ENCODE data around the gene LSMEM2.
"Not testable (repeated sequence)": the region's sequence is repeated elsewhere in the genome, so short reads cannot be mapped to it uniquely, and the experiment has no call there.

The LSMEM2 gene

DNA sequence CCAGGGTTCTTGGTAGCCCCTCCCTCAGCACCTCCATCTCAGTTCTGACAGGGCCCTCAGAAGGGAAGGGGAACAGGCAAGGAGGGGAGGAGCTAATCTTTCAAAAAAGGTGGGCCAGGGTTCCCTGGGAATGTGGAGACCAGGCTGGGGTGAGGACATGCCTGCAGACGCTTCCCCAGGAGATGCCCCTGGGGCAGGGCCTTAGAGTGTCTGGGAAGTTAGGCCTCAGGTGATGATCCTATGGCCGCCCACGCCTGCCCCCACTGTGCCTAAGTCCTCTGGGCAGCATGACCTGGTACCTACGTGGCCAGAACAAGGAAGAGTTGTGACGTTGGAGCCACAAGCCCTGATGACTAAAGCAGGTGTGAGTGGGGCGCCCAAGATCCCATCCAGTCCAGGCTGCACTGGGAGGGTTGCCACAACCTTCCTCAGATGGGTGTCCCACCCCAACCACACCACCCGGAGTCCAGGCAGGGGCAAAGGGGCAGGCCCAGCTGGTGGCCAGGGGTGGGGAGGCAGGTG, 13.9 kb upstream of the LSMEM2 start:
- Mint-ChIP-seq H3K9me3 (no peaks in the 10 kb centered on the region), H3K27ac (no peak overlapping the region), H3K4me3 (no peak overlapping the region), H3K4me1 (peaks cover 3% of the 10 kb centered on the region), H3K27me3 (peaks cover 7% of the 10 kb centered on the region), H3K36me3 (no peaks in the 10 kb centered on the region)
- ATAC-seq (ENCODE audit: low read depth) (no peak), DNase-seq (ENCODE audit: low spot score in 2 of 2) (no peak)

DNA sequence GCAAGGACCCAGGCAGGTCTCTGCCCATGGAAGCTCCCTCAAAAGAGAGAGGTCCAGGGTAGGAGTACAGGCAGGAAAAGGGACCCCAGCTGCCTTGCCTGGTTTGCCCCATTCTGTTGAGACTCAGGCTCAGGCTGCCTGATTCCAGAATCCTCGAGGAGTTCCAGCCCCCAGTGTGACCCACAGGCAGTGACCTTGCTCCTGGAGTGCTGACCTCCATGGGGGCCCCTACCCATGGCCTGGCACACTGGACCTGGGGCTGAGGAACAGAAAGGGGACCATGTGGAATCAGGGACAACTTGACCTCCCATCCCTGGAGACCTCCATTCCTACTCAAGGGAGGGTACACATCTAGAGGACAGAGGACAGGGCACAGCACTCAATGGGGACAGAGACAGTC, 13.3 kb upstream of the LSMEM2 start:
- Mint-ChIP-seq H3K27me3 (peaks cover 7% of the 10 kb centered on the region), H3K4me1 (peaks cover 3% of the 10 kb centered on the region), H3K36me3 (no peaks in the 10 kb centered on the region), H3K9me3 (no peaks in the 10 kb centered on the region), H3K4me3 (no peak overlapping the region), H3K27ac (no peak overlapping the region)
- DNase-seq (ENCODE audit: low spot score in 2 of 2) (no peak), ATAC-seq (ENCODE audit: low read depth) (no peak)

- Mint-ChIP-seq H3K27ac (no peak overlapping the region), H3K27me3 (peaks cover 7% of the 10 kb centered on the region), H3K4me1 (peaks cover 3% of the 10 kb centered on the region), H3K36me3 (no peaks in the 10 kb centered on the region), H3K9me3 (no peaks in the 10 kb centered on the region), H3K4me3 (no peak overlapping the region)
- no peak for ATAC-seq (ENCODE audit: low read depth)
- no peak for DNase-seq (ENCODE audit: low spot score in 2 of 2)
These were observed 12.9 kb upstream of the LSMEM2 start for GRCh38 chr3:50266017-50266416.

- Mint-ChIP-seq H3K4me1 (peaks cover 3% of the 10 kb centered on the region), H3K27me3 (peaks cover 7% of the 10 kb centered on the region), H3K36me3 (no peaks in the 10 kb centered on the region), H3K9me3 (no peaks in the 10 kb centered on the region), H3K27ac (no peak overlapping the region), H3K4me3 (no peak overlapping the region)
- DNase-seq (ENCODE audit: low spot score in 2 of 2) (no peak), ATAC-seq (ENCODE audit: low read depth) (no peak)
These were observed 12.1 kb upstream of the LSMEM2 start for GRCh38 chr3:50266836-50267235.

GRCh38 chr3:50267280-50267913, 11.5 kb upstream of the LSMEM2 start:
- no peaks in the 10 kb centered on the region for H3K9me3 Mint-ChIP-seq
- DNase-seq (ENCODE audit: low spot score in 2 of 2): no peak
- no peak for ATAC-seq (ENCODE audit: low read depth)
- no peaks in the 10 kb centered on the region for H3K36me3 Mint-ChIP-seq
- H3K27me3 Mint-ChIP-seq: peaks cover 7% of the 10 kb centered on the region
- no peak overlapping the region for H3K4me3 Mint-ChIP-seq
- peaks cover 3% of the 10 kb centered on the region for H3K4me1 Mint-ChIP-seq
- H3K27ac Mint-ChIP-seq: no peak overlapping the region

DNA sequence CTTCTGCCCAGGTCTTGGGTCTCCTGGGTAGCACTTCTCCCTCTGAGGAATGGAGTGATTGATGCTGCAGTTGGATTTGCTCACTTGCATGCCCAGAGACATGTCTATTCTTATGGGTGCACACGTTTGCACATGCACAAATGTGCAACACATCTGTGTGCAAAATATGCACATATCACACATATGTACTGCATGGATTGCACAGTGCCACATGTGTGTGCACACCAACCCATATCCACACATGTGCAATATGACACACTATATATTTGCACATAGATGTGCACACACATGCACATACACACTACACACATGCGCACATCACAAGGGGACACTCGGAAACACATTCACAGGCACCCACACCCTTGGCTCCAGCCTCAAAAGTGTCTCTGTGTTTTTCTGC, 10.6 kb upstream of the LSMEM2 start:
- Mint-ChIP-seq H3K9me3 (no peaks in the 10 kb centered on the region), H3K27me3 (peaks cover 11% of the 10 kb centered on the region), H3K36me3 (no peaks in the 10 kb centered on the region), H3K27ac (no peak overlapping the region), H3K4me3 (no peak overlapping the region), H3K4me1 (peaks cover 7% of the 10 kb centered on the region)
- ATAC-seq (ENCODE audit: low read depth) (no peak), DNase-seq (ENCODE audit: low spot score in 2 of 2) (no peak)

GRCh38 chr3:50268703-50269451, 10.0 kb upstream of the LSMEM2 start, which contains the start of gene SEMA3B:
Gene SEMA3B, plus strand, starts transcription at chr3:50269147. Its CDS starts 94 bp downstream, at chr3:50269241.
- Mint-ChIP-seq H3K27me3 (peaks cover 11% of the 10 kb centered on the region), H3K4me3 (no peak within 1 kb of the TSS), H3K36me3 (no peaks in the 10 kb centered on the region), H3K4me1 (peaks cover 7% of the 10 kb centered on the region), H3K27ac (no peak within 1 kb of the TSS), H3K9me3 (no peaks in the 10 kb centered on the region)
- no peak for DNase-seq (ENCODE audit: low spot score in 2 of 2)
- no peak for ATAC-seq (ENCODE audit: low read depth)

DNA sequence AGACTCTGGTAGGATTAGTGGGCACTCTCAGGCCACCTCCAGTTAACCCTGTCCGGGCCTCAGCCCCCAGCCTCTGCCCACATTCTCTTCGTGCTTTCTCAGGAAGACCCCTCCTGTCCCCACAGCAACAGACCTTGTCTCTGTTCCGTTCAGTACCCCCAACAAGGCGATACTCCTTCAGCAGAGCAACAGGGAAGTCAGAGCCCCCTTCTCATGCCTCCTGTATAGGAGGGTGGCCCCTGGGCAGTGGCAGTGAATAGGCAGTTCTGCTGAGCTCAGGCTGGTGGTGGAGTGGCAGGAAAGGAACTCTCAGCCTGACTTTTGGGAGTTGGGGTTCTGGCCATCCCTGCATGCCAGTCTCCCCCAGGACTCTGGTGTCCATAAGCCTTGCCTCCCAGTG, 9.4 kb upstream of the LSMEM2 start:
- Mint-ChIP-seq H3K4me3 (no peak overlapping the region), H3K4me1 (peaks cover 12% of the 10 kb centered on the region), H3K36me3 (no peaks in the 10 kb centered on the region), H3K27ac (no peak overlapping the region), H3K27me3 (peaks cover 15% of the 10 kb centered on the region), H3K9me3 (no peaks in the 10 kb centered on the region)
- no peak for ATAC-seq (ENCODE audit: low read depth)
- DNase-seq (ENCODE audit: low spot score in 2 of 2): no peak

- peaks cover 14% of the 10 kb centered on the region for H3K4me1 Mint-ChIP-seq
- DNase-seq (ENCODE audit: low spot score in 2 of 2): no peak
- no peak overlapping the region for H3K27ac Mint-ChIP-seq
- H3K4me3 Mint-ChIP-seq: no peak overlapping the region
- H3K9me3 Mint-ChIP-seq: no peaks in the 10 kb centered on the region
- no peak for ATAC-seq (ENCODE audit: low read depth)
- peaks cover 17% of the 10 kb centered on the region for H3K27me3 Mint-ChIP-seq
- no peaks in the 10 kb centered on the region for H3K36me3 Mint-ChIP-seq
These were observed 8.9 kb upstream of the LSMEM2 start for GRCh38 chr3:50269977-50270413.

DNA sequence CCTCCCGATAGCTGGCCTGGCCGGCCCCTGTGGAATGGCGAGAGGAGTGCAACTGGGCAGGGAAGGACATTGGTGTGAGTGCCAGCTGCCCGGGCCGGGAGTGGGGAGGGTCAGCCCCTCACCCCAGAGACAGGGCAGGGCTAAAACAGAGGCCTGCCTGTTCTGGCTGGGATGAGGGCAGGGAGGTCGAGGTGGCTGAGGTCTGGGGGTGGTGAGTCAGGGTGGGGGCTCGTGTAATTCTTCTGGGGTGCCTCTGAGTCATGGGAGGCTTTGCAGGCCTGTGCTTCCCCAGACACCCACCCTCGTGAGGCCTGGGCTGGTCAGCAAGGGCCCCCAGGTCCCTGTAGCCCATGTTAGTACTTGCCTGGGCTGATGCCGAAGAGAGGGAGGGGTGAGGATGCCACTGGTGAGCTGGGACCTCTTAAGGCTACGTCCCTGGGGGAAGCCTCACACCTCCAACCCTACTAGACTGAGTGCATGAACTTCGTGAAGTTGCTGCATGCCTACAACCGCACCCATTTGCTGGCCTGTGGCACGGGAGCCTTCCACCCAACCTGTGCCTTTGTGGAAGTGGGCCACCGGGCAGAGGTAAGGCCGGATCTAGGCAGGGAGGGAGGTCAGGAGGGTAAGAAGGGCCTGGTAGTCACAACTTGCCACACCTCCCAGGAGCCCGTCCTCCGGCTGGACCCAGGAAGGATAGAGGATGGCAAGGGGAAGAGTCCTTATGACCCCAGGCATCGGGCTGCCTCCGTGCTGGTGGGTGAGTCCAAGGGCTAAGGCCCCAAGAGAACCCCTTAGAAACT, 8.3 kb upstream of the LSMEM2 start:
- H3K4me3 Mint-ChIP-seq: no peak overlapping the region
- H3K4me1 Mint-ChIP-seq: peaks cover 17% of the 10 kb centered on the region
- no peak for DNase-seq (ENCODE audit: low spot score in 2 of 2)
- no peak overlapping the region for H3K27ac Mint-ChIP-seq
- ATAC-seq (ENCODE audit: low read depth): no peak
- peaks cover 20% of the 10 kb centered on the region for H3K27me3 Mint-ChIP-seq
- H3K9me3 Mint-ChIP-seq: no peaks in the 10 kb centered on the region
- H3K36me3 Mint-ChIP-seq: no peaks in the 10 kb centered on the region

GRCh38 chr3:50271314-50271936, 7.5 kb upstream of the LSMEM2 start:
- Mint-ChIP-seq H3K4me1 (peaks cover 18% of the 10 kb centered on the region), H3K27me3 (peaks cover 24% of the 10 kb centered on the region), H3K27ac (no peak overlapping the region), H3K4me3 (no peak overlapping the region), H3K9me3 (no peaks in the 10 kb centered on the region), H3K36me3 (no peaks in the 10 kb centered on the region)
- no peak for ATAC-seq (ENCODE audit: low read depth)
- no peak for DNase-seq (ENCODE audit: low spot score in 2 of 2)

DNA sequence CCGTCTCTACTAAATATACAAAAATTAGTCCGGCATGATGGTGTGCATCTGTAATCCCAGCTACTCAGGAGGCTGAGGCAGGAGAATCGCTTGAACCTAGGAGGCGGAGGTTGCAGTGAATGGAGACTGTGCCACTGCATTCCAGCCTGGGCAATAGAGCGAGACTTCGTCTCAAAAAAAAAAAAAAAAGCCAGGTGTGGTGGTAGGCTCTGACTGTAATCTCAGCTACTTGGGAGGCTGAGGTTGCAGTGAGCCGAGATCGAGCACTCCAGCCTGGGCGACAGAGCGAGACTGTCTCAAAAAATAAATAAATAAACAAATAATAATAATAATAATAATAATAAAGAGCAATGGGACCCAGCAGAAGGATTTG, 6.4 kb upstream of the LSMEM2 start:
- H3K4me1 Mint-ChIP-seq: peaks cover 18% of the 10 kb centered on the region
- not testable (repeated sequence) for H3K4me3 Mint-ChIP-seq; ATAC-seq (ENCODE audit: low read depth); H3K36me3 Mint-ChIP-seq; DNase-seq (ENCODE audit: low spot score in 2 of 2); H3K27ac Mint-ChIP-seq; H3K9me3 Mint-ChIP-seq
- H3K27me3 Mint-ChIP-seq: peaks cover 24% of the 10 kb centered on the region

- ATAC-seq (ENCODE audit: low read depth): peak; percentile 89
- Mint-ChIP-seq H3K27me3 (peaks cover 24% of the 10 kb centered on the region), H3K36me3 (no peaks in the 10 kb centered on the region)
These were observed 5.8 kb upstream of the LSMEM2 start for GRCh38 chr3:50272911-50273688.

More at GRCh38 chr3:50272911-50273688, 5.8 kb upstream of the LSMEM2 start:
- Mint-ChIP-seq H3K4me3 (peak overlapping the region; percentile 60), H3K9me3 (no peaks in the 10 kb centered on the region), H3K27ac (peak overlapping the region; percentile 56), H3K4me1 (peaks cover 18% of the 10 kb centered on the region)
- peak; percentile 94 to 98 for DNase-seq (ENCODE audit: low spot score in 2 of 2)
